HAP-1 (cell line): Measurements from ENCODE around the gene UTS2B.
A peak's percentile ranks its signal among the peaks of the same experiment; 100 is the strongest.

ENCODE experiments used
- DNase-seq, 2 experiments: peaks; one replicate each; pipeline ENCODE4 v3.0.0-alpha.2; 2016 to 2020; ENCODE audit warnings: low spot score in 2 of 2
- H3K27me3 ChIP-seq: fragments of 250-450 bp; sonication (Bioruptor Pico); 2 replicates; pipeline ENCODE4 v1.5.1; 2020; ENCODE audit warnings: low read depth, mild to moderate bottlenecking, moderate library complexity
- H3K36me3 ChIP-seq: fragments of 250-450 bp; sonication (Bioruptor Pico); replicated peaks from 2 replicates; pipeline ENCODE4 v1.5.1; 2020; ENCODE audit warnings: mild to moderate bottlenecking
- H3K4me1 ChIP-seq: fragments of 250-450 bp; sonication (Bioruptor Pico); 2 replicates; pipeline ENCODE4 v1.5.1; 2020; ENCODE audit warnings: mild to moderate bottlenecking
- H3K4me3 ChIP-seq: fragments of 250-450 bp; sonication (Bioruptor Pico); 2 replicates; pipeline ENCODE4 v1.5.1; 2020; ENCODE audit warnings: mild to moderate bottlenecking, moderate library complexity
- H3K9me3 ChIP-seq: fragments of 250-450 bp; sonication (Bioruptor Pico); 2 replicates; pipeline ENCODE4 v1.5.1; 2020; ENCODE audit warnings: mild to moderate bottlenecking, moderate library complexity
- in situ Hi-C: fragments of 300-500 bp; cut with MboI; formaldehyde crosslinking; loops from 3 replicates; pipeline ENCODE4 v1.14.3; 2020; ENCODE audit warnings: low sequenced_read_pairs, inconsistent platforms, mixed read lengths

UTS2B gene

DNA sequence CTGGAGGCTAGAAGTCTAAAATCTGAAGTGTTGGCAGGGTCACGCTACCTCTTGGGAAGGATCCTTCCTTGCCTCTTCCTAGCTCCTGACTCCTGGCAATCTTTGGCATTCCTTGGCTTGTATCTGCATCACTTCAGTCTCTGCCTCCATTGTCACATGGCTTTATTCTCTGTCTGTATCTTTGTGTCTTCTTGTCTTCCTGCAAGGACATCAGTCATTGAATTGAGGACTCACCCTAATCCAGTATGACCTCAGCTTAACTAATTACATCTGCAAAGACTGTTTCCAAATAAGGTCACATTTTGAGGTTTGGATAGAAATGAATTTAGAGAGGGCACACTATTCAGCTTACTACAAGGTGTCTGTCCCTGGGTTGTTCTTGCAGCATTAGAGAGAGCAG lies 31.1 kb upstream of the UTS2B start:
- Histone ChIP-seq H3K4me1 (peaks cover 65% of the 10 kb centered on the region), H3K4me3 (no peak overlapping the region), H3K9me3 (no peaks in the 10 kb centered on the region), H3K27me3 (no peaks in the 10 kb centered on the region), H3K36me3 (peaks cover 53% of the 10 kb centered on the region)
- peak; percentile 23 to 36 for DNase-seq
- in situ Hi-C loops = no loop called here

DNA sequence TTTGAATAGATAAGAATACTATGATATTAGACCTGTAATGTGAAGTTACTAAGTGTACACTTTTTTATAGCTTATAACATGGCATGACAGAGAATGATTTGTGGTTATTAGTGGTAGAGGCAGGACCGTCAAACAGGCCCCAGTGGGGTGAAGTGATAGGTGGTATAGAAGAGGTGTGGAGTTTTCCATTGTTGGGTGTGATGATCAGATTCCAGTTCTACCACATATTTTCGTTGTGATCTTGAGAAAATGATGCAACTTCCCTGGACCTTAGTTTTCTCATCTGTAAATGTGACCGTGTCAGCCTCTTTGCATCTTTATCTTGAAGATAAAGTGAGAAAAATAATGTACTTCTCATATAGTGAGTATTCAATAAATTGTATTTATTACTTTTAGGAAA lies 30.3 kb upstream of the UTS2B start:
- peak in 1 of 2 experiments; percentile 1 for DNase-seq
- Histone ChIP-seq H3K36me3 (peaks cover 48% of the 10 kb centered on the region), H3K4me1 (peaks cover 69% of the 10 kb centered on the region), H3K4me3 (no peak overlapping the region), H3K9me3 (no peaks in the 10 kb centered on the region), H3K27me3 (no peaks in the 10 kb centered on the region)
- in situ Hi-C loops = no loop called here

GRCh38 chr3:191358929-191359328 lies 28.6 kb upstream of the UTS2B start:
- peaks cover 71% of the 10 kb centered on the region for H3K4me1 ChIP-seq
- no peaks in the 10 kb centered on the region for H3K9me3 ChIP-seq
- H3K27me3 ChIP-seq = no peaks in the 10 kb centered on the region
- DNase-seq = peak in 1 of 2 experiments; percentile 88
- peaks cover 48% of the 10 kb centered on the region for H3K36me3 ChIP-seq
- no peak overlapping the region for H3K4me3 ChIP-seq
- in situ Hi-C loops = no loop called here

DNA sequence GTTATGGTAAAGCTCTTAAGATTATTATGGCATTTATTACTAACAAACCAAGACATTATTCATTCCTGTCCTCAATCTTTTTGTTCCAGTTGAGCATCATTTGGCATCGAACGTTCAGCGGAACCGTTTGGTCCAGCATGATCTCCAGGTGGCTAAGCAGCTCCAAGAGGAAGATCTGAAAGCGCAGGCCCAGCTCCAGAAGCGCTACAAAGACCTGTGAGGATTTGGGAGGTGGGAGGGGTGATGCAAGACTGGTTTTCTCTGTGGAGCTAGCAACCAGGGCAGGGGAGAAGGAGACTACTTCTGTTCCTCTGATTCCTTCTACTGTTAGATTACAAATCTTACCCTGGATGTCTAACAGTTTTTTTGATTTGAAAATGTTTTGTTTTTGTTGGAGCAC lies 27.6 kb upstream of the UTS2B start:
- no peaks in the 10 kb centered on the region for H3K9me3 ChIP-seq
- in situ Hi-C loops = no loop called here
- peaks cover 71% of the 10 kb centered on the region for H3K4me1 ChIP-seq
- H3K4me3 ChIP-seq = no peak overlapping the region
- H3K27me3 ChIP-seq = no peaks in the 10 kb centered on the region
- peaks cover 41% of the 10 kb centered on the region for H3K36me3 ChIP-seq
- peak in 1 of 2 experiments; percentile 2 for DNase-seq

GRCh38 chr3:191356631-191357439 lies 26.5 kb upstream of the UTS2B start:
- H3K4me3 ChIP-seq = no peak overlapping the region
- in situ Hi-C loops = no loop called here
- peak in 1 of 2 experiments; percentile 63 for DNase-seq
- H3K27me3 ChIP-seq = no peaks in the 10 kb centered on the region
- H3K4me1 ChIP-seq = peaks cover 64% of the 10 kb centered on the region
- H3K36me3 ChIP-seq = peaks cover 32% of the 10 kb centered on the region
- no peaks in the 10 kb centered on the region for H3K9me3 ChIP-seq

GRCh38 chr3:191355406-191355805 lies 25.1 kb upstream of the UTS2B start:
- in situ Hi-C loops = no loop called here
- DNase-seq = peak in 1 of 2 experiments; percentile 2
- Histone ChIP-seq H3K27me3 (no peaks in the 10 kb centered on the region), H3K36me3 (peaks cover 19% of the 10 kb centered on the region), H3K9me3 (no peaks in the 10 kb centered on the region), H3K4me1 (peaks cover 49% of the 10 kb centered on the region), H3K4me3 (no peak overlapping the region)

- H3K36me3 ChIP-seq = peaks cover under 1% of the 10 kb centered on the region
- H3K4me1 ChIP-seq = peaks cover 27% of the 10 kb centered on the region
- H3K4me3 ChIP-seq = no peak overlapping the region
- H3K27me3 ChIP-seq = no peaks in the 10 kb centered on the region
- in situ Hi-C loops = no loop called here
- no peaks in the 10 kb centered on the region for H3K9me3 ChIP-seq
- DNase-seq = no peak
Measured at GRCh38 chr3:191353022-191353777, 22.9 kb upstream of the UTS2B start.

DNA sequence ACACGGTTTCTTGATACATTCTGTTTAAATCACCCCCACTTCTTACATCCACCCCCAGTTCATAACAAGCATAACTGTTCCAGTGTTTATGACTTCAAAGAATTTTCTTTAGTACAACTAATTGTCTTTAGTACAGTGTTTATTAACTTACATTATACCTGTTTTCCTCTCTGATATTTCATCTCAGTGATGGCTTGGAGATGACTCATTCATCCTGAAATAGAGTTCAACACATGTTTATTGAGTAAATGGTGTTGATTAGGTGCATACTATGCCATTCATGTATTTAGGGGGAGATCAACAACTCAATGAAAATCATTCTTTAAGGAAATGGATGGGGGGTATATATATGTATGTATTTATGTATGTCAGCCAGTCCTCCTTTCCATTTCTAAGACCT lies 21.7 kb upstream of the UTS2B start:
- no peak for DNase-seq
- H3K36me3 ChIP-seq = no peaks in the 10 kb centered on the region
- H3K27me3 ChIP-seq = no peaks in the 10 kb centered on the region
- no peaks in the 10 kb centered on the region for H3K9me3 ChIP-seq
- H3K4me1 ChIP-seq = peaks cover 15% of the 10 kb centered on the region
- H3K4me3 ChIP-seq = no peak overlapping the region
- in situ Hi-C loops = no loop called here

DNA sequence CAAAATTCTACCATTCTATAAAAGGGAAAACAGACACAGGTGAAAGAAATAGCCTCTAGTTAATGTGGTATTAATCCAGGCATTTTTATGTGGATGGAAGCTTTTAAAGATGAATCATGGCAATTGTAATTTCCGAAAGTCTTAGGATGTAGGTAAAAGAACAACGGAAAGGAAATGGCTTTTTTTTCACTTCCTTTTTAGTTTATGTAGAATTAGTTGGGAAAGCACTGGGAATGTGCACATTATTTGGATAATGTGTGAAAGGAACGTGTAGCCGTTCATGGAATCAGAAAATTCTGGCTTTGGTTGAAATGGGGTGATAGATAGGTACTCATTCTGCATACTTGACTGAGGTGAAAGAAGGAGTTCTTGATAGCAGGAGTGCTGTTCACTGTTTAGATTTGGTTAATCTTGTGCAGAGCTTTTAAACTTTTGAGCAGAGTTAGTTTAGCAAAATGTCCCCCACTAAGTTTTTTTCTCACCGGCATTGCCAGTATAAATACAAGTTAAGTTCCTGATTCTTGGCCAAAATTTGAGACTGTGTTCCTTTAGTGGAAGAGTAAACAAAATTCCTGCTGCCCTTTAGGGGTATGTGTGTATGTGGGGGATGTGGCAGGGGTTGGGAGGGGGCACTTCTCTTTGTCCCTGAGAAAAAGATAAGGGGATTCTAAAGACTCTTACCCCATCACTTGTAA lies 20.2 kb upstream of the UTS2B start:
- no peaks in the 10 kb centered on the region for H3K27me3 ChIP-seq
- in situ Hi-C loops = no loop called here
- no peaks in the 10 kb centered on the region for H3K9me3 ChIP-seq
- DNase-seq = no peak
- peaks cover under 1% of the 10 kb centered on the region for H3K4me1 ChIP-seq
- H3K36me3 ChIP-seq = no peaks in the 10 kb centered on the region
- H3K4me3 ChIP-seq = no peak overlapping the region

GRCh38 chr3:191348098-191348497 lies 17.8 kb upstream of the UTS2B start:
- in situ Hi-C loops = no loop called here
- no peaks in the 10 kb centered on the region for H3K4me1 ChIP-seq
- no peaks in the 10 kb centered on the region for H3K27me3 ChIP-seq
- H3K4me3 ChIP-seq = no peak overlapping the region
- DNase-seq = no peak
- H3K9me3 ChIP-seq = no peaks in the 10 kb centered on the region
- H3K36me3 ChIP-seq = no peaks in the 10 kb centered on the region

GRCh38 chr3:191347228-191347627 lies 16.9 kb upstream of the UTS2B start:
- Histone ChIP-seq H3K9me3 (no peaks in the 10 kb centered on the region), H3K36me3 (no peaks in the 10 kb centered on the region), H3K27me3 (no peaks in the 10 kb centered on the region), H3K4me1 (peaks cover 6% of the 10 kb centered on the region), H3K4me3 (no peak overlapping the region)
- no peak for DNase-seq
- in situ Hi-C loops = no loop called here

DNA sequence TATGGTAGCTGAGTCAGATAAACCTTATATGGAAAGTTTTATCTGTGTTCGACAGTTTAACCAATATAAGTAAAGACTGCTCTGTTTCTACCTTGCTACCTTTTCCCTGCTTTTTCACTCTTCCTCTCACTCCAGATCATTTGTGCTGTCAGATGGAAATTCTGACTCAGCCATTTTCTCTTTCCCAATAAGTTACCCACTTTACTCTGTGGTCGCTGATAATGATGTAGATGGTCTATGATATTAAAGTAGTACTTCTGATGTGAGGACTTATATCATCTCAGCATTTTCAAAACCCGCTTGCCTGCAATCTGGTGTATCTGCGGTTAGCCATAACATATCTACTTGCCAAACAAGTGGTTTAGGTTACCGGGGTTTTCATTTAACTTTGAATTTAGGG lies 15.0 kb upstream of the UTS2B start:
- no peak overlapping the region for H3K4me3 ChIP-seq
- no peak for DNase-seq
- in situ Hi-C loops = no loop called here
- H3K9me3 ChIP-seq = no peaks in the 10 kb centered on the region
- peaks cover 18% of the 10 kb centered on the region for H3K4me1 ChIP-seq
- H3K36me3 ChIP-seq = no peaks in the 10 kb centered on the region
- no peaks in the 10 kb centered on the region for H3K27me3 ChIP-seq

DNA sequence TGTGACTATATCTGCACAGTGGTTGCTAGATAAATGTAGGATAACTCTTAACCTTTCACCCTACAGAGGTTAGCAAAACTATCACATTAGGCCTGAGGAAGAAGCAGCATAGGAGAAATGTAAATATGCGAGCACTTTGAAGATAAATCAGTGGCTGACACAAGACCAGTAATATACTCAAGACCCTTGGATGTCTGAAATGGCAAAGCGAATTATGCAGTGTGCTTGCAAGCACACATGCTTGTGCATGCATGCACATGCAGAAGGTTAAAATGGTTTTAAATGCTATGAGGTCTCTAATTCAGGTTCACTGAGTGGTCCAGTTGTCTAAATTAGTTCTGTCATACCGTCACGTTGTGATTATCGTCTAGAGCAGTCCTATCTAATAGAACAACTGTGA lies 13.6 kb upstream of the UTS2B start:
- in situ Hi-C loops = no loop called here
- H3K4me1 ChIP-seq = peaks cover 28% of the 10 kb centered on the region

GRCh38 chr3:191343115-191343514 lies 12.8 kb upstream of the UTS2B start:
- H3K4me3 ChIP-seq = no peak overlapping the region
- H3K27me3 ChIP-seq = no peaks in the 10 kb centered on the region
- in situ Hi-C loops = no loop called here
- H3K4me1 ChIP-seq = peaks cover 35% of the 10 kb centered on the region
- H3K9me3 ChIP-seq = no peaks in the 10 kb centered on the region
- DNase-seq = no peak
- no peaks in the 10 kb centered on the region for H3K36me3 ChIP-seq

More for the DNA sequence above, 13.6 kb upstream of the UTS2B start:
- Histone ChIP-seq H3K9me3 (no peaks in the 10 kb centered on the region), H3K27me3 (no peaks in the 10 kb centered on the region), H3K36me3 (no peaks in the 10 kb centered on the region), H3K4me3 (no peak overlapping the region)
- no peak for DNase-seq
